Measurements from ENCODE around the gene CSTPP1.

The CSTPP1 gene

GRCh38 chr11:47125083-47125482 lies 188.5 kb downstream of the CSTPP1 start:
- no peaks in the 10 kb centered on the region for H3K27me3 ChIP-seq (ENCODE audit: insufficient read depth, poor library complexity, severe bottlenecking)
- H3K4me3 ChIP-seq (replicated peaks; ENCODE audit: insufficient read depth, low read length), result no peak overlapping the region
- TF ChIP-seq REST (IDR thresholded peaks at IDR 0.05; ENCODE audit: insufficient replicate concordance, low read depth) (no peak), GABPA (IDR thresholded peaks at IDR 0.05; ENCODE audit: low read depth) (no peak), POLR2AphosphoS5 (IDR thresholded peaks at IDR 0.05; ENCODE audit: low read depth) (no peak), SPI1 (IDR thresholded peaks at IDR 0.05; ENCODE audit: borderline replicate concordance, low read depth) (no peak)
- TF ChIP-seq, protein P1, sequence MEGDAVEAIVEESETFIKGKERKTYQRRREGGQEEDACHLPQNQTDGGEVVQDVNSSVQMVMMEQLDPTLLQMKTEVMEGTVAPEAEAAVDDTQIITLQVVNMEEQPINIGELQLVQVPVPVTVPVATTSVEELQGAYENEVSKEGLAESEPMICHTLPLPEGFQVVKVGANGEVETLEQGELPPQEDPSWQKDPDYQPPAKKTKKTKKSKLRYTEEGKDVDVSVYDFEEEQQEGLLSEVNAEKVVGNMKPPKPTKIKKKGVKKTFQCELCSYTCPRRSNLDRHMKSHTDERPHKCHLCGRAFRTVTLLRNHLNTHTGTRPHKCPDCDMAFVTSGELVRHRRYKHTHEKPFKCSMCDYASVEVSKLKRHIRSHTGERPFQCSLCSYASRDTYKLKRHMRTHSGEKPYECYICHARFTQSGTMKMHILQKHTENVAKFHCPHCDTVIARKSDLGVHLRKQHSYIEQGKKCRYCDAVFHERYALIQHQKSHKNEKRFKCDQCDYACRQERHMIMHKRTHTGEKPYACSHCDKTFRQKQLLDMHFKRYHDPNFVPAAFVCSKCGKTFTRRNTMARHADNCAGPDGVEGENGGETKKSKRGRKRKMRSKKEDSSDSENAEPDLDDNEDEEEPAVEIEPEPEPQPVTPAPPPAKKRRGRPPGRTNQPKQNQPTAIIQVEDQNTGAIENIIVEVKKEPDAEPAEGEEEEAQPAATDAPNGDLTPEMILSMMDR (IDR thresholded peaks at IDR 0.05; ENCODE audit: insufficient read depth, low read length), result no peak
- no peak for DNase-seq (ENCODE audit: low read depth in 1 of 2, low spot score in 1 of 2)
- H3K27ac ChIP-seq (replicated peaks), result no peak overlapping the region

GRCh38 chr11:47127213-47127612 lies 190.7 kb downstream of the CSTPP1 start:
- Histone ChIP-seq H3K27ac (replicated peaks) (no peak overlapping the region), H3K27me3 (ENCODE audit: insufficient read depth, poor library complexity, severe bottlenecking) (no peaks in the 10 kb centered on the region), H3K4me3 (replicated peaks; ENCODE audit: insufficient read depth, low read length) (no peak overlapping the region)
- TF ChIP-seq GABPA (IDR thresholded peaks at IDR 0.05; ENCODE audit: low read depth) (no peak), POLR2AphosphoS5 (IDR thresholded peaks at IDR 0.05; ENCODE audit: low read depth) (no peak), REST (IDR thresholded peaks at IDR 0.05; ENCODE audit: insufficient replicate concordance, low read depth) (no peak)
- no peak for DNase-seq (ENCODE audit: low read depth in 1 of 2, low spot score in 1 of 2)

DNA sequence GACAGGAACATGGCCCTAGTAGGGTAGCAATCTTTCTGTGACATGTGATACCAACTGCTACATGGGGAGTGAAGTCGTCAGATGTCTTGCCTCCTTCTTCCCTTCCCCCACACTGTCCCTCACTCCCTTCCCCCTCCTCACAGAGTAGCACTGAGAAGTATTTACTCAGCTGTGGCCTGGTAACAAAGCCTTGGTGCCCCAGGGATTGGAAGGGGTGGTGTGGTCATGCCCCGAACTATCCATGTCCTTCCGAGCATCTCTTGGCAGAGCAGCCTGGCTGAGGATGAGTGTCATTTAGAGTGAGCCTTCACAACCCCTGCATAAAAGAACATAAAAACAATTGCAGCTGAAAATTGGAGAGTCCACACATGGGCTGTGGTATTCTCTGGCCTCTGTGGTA lies 194.0 kb downstream of the CSTPP1 start:
- H3K27me3 ChIP-seq (ENCODE audit: insufficient read depth, poor library complexity, severe bottlenecking), result no peaks in the 10 kb centered on the region
- no peak for DNase-seq (ENCODE audit: low read depth in 1 of 2, low spot score in 1 of 2)
- TF ChIP-seq POLR2AphosphoS5 (IDR thresholded peaks at IDR 0.05; ENCODE audit: low read depth), result no peak
- TF ChIP-seq, protein P1 (IDR thresholded peaks at IDR 0.05; ENCODE audit: insufficient read depth, low read length), result no peak
- no peak for TF ChIP-seq REST (IDR thresholded peaks at IDR 0.05; ENCODE audit: insufficient replicate concordance, low read depth)
- TF ChIP-seq SPI1 (IDR thresholded peaks at IDR 0.05; ENCODE audit: borderline replicate concordance, low read depth), result no peak
- H3K27ac ChIP-seq (replicated peaks), result no peak overlapping the region
- H3K4me3 ChIP-seq (replicated peaks; ENCODE audit: insufficient read depth, low read length), result no peak overlapping the region

DNA sequence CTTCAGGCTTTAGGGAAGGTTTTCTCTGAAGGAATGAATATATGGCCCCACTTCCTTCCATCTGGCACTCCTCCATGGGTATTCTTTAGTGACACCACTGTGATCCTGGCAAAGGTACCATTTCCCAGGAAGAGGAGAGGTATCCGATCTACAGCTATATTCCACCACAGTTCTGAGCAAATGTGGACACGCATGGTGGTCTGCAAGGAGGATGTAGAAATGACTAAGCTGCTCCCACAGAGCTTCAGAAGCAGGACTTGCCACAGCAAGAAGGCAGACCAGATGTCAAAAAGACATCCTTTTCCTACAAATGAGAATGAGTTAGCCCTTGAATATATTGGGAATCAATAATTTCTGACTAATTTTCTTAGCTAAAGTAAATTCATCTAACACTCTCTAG lies 194.6 kb downstream of the CSTPP1 start:
- no peak for DNase-seq (ENCODE audit: low read depth in 1 of 2, low spot score in 1 of 2)
- Histone ChIP-seq H3K4me3 (replicated peaks; ENCODE audit: insufficient read depth, low read length) (no peak overlapping the region), H3K27me3 (ENCODE audit: insufficient read depth, poor library complexity, severe bottlenecking) (no peaks in the 10 kb centered on the region), H3K27ac (replicated peaks) (no peak overlapping the region)
- TF ChIP-seq GABPA (IDR thresholded peaks at IDR 0.05; ENCODE audit: low read depth), result no peak

Measured in HL-60 (cell line).